Measurements from ENCODE around the gene NR1H2.
"Not testable (repeated sequence)": the region's sequence is repeated elsewhere in the genome, so short reads cannot be mapped to it uniquely, and the experiment has no call there.

NR1H2 gene

GRCh38 chr19:50344661-50345318, 31.5 kb upstream of the NR1H2 start:
- DNase-seq (ENCODE audit: low spot score) = no peak

- DNase-seq (ENCODE audit: low spot score) = not testable (repeated sequence)
Observed at GRCh38 chr19:50347089-50347581, 29.1 kb upstream of the NR1H2 start.

DNA sequence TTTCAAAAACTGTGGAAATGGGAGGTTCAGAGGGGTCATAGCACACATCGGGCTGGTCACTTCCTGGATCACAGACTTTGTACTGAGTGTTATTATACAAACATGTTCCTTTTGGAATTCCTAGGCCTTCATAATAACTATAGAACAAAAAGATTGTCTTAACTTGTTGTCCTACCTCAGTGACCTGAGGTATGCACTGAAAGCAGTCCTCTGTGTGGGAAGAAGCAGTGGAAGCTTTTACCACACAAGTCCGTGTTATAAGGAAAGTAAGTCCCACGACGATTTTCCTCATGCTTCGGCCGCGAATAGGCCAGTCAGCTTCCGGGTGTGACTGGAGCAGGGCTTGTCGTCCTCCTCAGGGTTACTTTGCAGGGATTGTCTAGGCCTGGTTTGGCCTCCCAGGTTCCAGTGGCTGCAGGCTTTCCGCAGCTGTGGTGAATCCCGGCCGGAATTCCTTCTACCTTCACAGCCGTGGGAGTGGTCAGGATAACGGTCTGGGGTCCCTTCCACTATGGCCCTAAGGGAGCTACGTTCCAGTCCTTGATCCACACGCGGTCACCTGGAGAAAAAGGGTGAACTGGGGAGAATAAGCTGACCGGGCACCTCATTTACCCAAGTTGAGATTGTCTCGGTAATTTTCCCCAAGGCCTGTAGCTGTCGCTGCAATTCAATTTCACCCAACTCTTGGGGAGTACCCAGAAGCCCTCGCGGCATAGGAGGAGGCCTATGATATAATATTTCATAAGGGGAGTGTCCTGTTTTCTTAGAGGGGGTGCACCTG, 26.8 kb upstream of the NR1H2 start:
- no peak for DNase-seq (ENCODE audit: low spot score)

GRCh38 chr19:50352242-50352641, 24.0 kb upstream of the NR1H2 start:
- no peak for DNase-seq (ENCODE audit: low spot score)

DNA sequence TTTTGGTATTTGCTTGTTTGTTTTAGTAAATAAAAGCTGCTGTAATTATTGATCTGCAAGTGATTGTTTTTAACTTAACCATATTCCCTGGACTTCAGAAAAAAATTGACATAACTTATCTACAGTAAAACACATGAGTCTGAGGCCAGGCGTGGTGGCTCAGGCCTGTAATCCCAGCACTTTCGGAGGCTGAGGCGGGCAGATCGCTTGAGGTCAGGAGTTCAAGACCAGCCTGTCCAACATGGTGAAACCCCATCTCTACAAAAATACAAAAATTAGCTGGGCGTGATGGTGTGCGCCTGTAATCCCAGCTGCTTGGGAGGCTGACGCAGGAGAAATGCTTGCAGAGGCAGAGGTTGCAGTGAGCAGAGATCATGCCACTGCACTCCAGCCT, 22.8 kb upstream of the NR1H2 start:
- DNase-seq (ENCODE audit: low spot score) = not testable (repeated sequence)

DNA sequence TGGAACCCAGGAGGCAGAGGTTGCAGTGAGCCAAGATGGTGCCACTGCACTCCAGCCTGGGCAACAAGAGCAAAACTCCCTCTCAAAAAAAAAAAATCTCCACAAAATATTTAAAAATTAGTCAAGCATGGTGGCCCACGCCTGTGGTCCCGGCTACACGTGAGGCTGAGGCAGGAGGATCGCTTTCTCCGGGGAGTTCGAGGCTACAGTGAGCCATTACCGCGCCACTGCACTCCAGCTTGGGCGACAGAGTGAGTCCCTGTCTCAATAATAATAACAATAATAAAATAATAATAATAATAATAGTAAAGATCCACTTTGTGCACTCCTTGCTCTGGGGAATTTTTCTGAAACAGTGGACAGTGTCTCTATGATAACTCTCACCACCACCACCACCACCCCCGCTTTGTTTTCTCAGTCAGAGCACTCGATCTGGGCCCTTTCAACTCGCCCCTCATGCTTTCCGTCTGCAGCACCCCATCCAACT, 19.5 kb upstream of the NR1H2 start:
- DNase-seq (ENCODE audit: low spot score) = no peak

DNA sequence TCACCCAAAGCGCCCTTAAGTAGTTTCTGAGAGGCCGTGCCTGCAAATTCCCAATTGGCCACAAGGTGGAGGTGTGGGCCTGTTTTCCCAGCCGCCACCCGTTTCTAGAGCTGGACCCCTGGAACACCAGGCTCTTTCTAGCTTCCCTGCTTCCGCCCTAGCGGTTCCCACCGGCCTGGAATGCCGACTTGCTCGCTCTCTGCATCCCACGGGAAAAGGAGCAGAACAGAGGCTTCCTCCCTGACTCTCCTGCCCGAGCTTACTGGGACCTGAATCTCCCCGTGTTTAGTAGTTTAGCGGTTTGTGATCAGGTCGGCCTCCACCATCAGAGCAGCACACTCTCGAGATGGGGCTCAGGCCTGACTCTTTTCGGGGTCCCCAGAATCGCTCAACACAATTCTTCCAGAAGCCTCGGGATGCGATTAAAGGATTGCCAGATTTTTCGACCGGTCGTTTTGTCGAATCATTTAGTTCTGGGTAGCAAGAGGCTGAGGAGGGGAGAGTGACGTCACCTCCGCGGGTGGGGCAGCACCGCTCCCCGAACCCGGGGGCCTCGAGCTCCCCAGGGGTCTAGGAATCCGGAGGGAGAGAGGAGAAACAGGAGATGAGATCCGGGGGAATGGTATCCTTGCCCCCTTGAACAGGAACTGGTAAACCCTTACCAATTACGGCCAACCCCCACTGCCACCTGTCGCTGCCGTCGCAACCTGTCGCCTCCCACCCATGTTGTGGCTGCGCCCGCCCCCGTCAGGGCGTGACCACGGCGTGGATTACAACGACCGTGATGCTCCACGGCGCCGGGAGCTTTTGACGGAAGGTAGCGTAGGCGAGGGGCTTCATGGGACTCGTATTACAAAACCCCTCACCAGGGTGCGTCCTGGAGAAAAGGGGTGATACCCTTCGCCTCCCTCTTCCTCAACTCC, 18.8 kb upstream of the NR1H2 start:
- peak; percentile 84 for DNase-seq (ENCODE audit: low spot score)

DNA sequence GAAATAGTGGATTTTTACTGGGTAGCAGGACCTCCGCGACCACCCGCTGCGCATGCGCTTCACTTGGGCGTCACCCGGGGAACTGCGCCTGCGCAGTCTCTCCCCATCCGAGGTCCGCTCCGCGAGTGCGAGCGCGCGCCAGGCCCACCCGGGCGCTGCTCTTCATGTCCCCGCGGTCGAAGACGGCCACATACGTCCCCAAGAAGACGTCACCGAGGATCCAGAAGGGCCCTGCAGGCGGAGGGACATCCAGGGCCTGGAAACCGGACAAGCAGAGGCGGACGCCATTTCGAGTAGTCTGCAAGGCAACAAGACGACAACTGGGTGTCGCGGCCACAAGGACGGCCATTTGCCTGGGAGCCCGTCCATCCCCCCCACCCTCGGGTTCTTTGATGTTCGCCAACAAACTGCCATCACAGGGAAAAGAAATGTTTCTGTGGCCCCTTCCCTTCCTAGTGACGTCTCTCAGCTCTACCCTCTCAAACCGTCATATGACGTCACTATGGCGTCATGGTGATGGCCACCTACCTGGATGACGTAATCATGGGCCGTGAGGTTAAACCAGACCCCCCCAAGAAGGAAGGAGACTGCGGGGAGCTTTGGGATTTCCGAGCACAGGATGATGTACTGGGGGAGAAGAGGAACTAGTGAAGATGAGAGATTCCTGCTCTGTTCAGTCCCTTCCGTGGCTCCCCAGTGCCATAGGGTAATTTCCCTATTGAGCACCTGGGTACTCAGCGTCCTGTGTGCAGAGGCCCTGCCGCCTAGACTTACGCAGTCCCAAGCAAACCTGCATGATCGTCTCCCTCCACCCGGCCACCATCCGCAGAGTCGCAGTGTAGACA, 17.6 kb upstream of the NR1H2 start:
- peak; percentile 76 for DNase-seq (ENCODE audit: low spot score)

- no peak for DNase-seq (ENCODE audit: low spot score)
Observed at GRCh38 chr19:50359328-50359818, 16.9 kb upstream of the NR1H2 start.

- no peak for DNase-seq (ENCODE audit: low spot score)
Observed at GRCh38 chr19:50361290-50362029, 14.8 kb upstream of the NR1H2 start.

DNA sequence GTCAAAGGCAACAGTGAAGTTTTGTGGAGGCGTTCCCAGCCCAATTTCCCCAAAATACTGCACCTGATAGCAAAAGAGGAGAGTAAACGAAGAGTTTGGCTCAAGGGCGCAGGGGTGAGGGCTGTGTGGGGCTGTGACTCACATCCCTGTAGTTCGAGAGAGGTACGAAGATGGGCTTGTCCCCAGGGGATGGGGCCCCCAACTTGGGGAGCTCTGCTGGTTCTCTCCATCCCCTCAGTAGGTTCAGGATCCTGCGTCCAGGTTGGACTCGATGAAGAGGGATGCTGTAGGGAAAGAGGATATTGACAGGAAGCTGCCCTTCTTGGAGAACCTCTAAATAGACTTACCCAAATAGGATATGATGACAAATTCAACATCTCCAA, 14.2 kb upstream of the NR1H2 start:
- no peak for DNase-seq (ENCODE audit: low spot score)

GRCh38 chr19:50362656-50363424, 13.4 kb upstream of the NR1H2 start:
- DNase-seq (ENCODE audit: low spot score) = no peak

- DNase-seq (ENCODE audit: low spot score) = no peak
Observed at GRCh38 chr19:50365434-50366306, 10.6 kb upstream of the NR1H2 start, which contains the start of gene NAPSA. Gene NAPSA (minus strand): TSS chr19:50365639. CDS start chr19:50365621, 18 bp downstream.

DNA sequence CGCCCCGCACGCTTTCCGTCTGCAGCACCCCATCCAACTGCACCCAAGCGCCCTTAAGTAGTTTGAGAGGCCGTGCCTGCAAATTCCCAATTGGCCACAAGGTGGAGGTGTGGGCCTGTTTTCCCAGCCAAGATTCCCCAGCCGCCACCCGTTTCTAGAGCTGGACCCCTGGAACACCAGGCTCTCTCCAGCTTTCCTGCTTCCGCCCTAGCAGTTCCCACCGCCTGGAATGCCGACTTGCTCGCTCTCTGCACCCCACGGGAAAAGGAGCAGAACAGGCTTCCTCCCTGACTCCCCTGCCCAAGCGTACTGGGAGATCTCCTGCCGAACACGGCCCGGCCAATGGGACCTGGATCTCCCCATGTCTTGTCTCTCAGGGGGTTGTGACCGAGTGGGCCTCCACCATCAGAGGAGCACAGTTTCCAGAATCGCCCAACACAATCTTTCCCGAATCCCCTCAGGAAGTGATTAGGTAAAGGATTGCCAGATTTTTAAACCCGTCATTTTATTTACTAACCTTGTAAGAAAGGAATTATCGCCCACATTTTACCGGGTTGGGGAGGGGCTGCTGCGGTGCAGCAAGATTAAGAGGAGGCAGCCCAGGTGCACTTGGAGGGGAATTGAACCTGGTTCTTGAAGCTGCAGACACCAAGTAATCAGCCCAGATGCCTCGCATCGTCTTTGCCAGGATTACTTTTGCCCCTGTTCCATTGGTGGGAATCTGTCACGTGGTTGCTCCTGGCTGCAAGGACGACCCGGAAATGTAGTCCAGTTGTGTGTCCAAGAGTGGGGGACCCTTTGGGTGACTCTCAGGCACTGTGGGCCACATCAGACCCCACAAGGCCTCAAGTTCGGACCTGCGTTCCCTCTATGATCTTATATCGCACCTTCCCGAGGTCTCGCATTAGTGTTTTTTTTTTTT, 7.3 kb upstream of the NR1H2 start:
- peak; percentile 80 for DNase-seq (ENCODE audit: low spot score)

GRCh38 chr19:50371914-50372475, 4.3 kb upstream of the NR1H2 start:
- DNase-seq (ENCODE audit: low spot score) = no peak

DNA sequence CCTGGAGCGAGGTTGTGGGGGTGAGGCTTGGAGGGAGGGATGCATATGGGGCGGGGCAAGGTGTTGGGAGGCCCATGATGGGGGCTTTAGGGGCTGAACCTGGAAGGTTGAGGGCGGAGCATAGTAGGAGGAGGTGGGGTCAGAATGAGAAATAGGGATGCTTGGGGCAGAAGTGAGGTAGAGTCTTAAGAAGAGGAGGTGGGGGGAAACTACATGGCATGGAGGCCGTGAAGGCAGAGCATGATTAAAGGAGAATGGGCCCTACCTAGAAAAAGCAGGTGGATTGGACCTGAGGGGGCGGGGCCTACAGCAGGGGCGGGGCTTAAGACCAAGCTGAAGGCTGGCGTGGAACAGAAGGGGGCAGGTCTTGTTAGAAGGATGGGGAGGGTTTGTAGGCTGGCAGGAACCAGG, 799 bp downstream of the NR1H2 start:
- peak; percentile 38 for DNase-seq (ENCODE audit: low spot score)

GRCh38 chr19:50377517-50377916, 1.3 kb downstream of the NR1H2 start:
- no peak for DNase-seq (ENCODE audit: low spot score)
